Endothelial cell of umbilical vein (primary cell): ENCODE results near the gene SORCS2. TPM values are rescaled to one million over a fixed set of nuclear protein-coding genes. Genes with fewer than 3 reads are reported as not detected.

Experiments
- BruUV-seq: library from RNA; stranded (reverse); fragments of 400-500 nt; replicated peaks from 2 replicates; lab custom pipeline; 2021; lab: Mats Ljungman, UMichigan
- CTCF ChIA-PET: fragments of 300-600, 350-600 bp; sonication (Branson Sonifier 250); formaldehyde crosslinking; loops from one replicate; lab custom pipeline; 2021; ENCODE audit warnings: antibody characterized with exemption, inconsistent platforms; lab: Charles Lee
- POLR2A ChIA-PET: fragments of 300-600, 350-600 bp; sonication (Branson Sonifier 250); formaldehyde crosslinking; loops from one replicate; lab custom pipeline; 2021; ENCODE audit warnings: antibody characterized with exemption, inconsistent platforms; lab: Charles Lee
- DNase-seq: peaks from one replicate; pipeline ENCODE4 v3.0.0-alpha.2; 2011; ENCODE audit warnings: low read depth, low spot score
- FAIRE-seq: peaks from 2 replicates; lab custom pipeline; 2011; peaks lifted over from hg19 to GRCh38; lab: Jason Lieb, UNC
- H2AFZ ChIP-seq: 2 replicates; pipeline ENCODE4 v1.6.0; 2012; ENCODE audit warnings: low read depth, low read length, control low read depth, inconsistent platforms
- H3K27ac ChIP-seq: 2 replicates; pipeline ENCODE4 v1.5.1; 2011; ENCODE audit warnings: low read depth, mild to moderate bottlenecking, control low read depth, low read length, moderate library complexity; ENCODE audit not compliant: insufficient read depth
- H3K27me3 ChIP-seq, 2 experiments: 2 replicates each; pipeline versions ENCODE4 v1.6.0 to v1.6.1; 2011; ENCODE audit warnings: low read length in 2 of 2, mixed read lengths in 1 of 2; ENCODE audit not compliant: control insufficient read depth in 2 of 2, insufficient read depth in 2 of 2
- H3K36me3 ChIP-seq, 2 experiments: 2 replicates in 1 of 2; 3 replicates in 1 of 2; pipeline ENCODE4 v1.5.1; 2011; ENCODE audit warnings: low read length in 2 of 2, mild to moderate bottlenecking in 1 of 2, moderate library complexity in 1 of 2; ENCODE audit not compliant: control insufficient read depth in 2 of 2, insufficient read depth in 2 of 2; ENCODE audit errors: extremely low read depth in 1 of 2
- H3K4me1 ChIP-seq: 3 replicates; pipeline ENCODE4 v1.5.1; 2011; ENCODE audit warnings: mild to moderate bottlenecking, low read length; ENCODE audit not compliant: control insufficient read depth, insufficient read depth; ENCODE audit errors: extremely low read depth
- H3K4me2 ChIP-seq: 2 replicates; pipeline ENCODE4 v1.6.1; 2011; ENCODE audit warnings: low read length, control low read depth, mixed read lengths; ENCODE audit not compliant: insufficient read depth
- H3K4me3 ChIP-seq, 3 experiments: fragments of 200-600 bp in 1 of 3; sonication (generic), shearing (Covaris generic) in 1 of 3; replicated peaks in 1 of 3; 2 replicates each; pipeline ENCODE4 v1.5.1; 2011 to 2016; ENCODE audit warnings: control low read depth in 3 of 3, low read length in 3 of 3, mild to moderate bottlenecking in 2 of 3, inconsistent platforms in 1 of 3, low read depth in 1 of 3, moderate library complexity in 1 of 3; ENCODE audit not compliant: insufficient read depth in 1 of 3
- H3K79me2 ChIP-seq: 2 replicates; pipeline ENCODE4 v1.6.0; 2012; ENCODE audit warnings: low read length, inconsistent platforms; ENCODE audit not compliant: control insufficient read depth, insufficient read depth
- H3K9ac ChIP-seq: replicated peaks from 2 replicates; pipeline ENCODE3; 2011; ENCODE audit warnings: low read length, control low read depth; ENCODE audit not compliant: insufficient read depth; ENCODE audit errors: extremely low read depth
- H3K9me1 ChIP-seq: replicated peaks from 3 replicates; pipeline ENCODE4 v1.6.0; 2011; ENCODE audit warnings: mild to moderate bottlenecking, low read length; ENCODE audit not compliant: control insufficient read depth, insufficient read depth; ENCODE audit errors: extremely low read depth
- H3K9me3 ChIP-seq: replicated peaks from 2 replicates; pipeline ENCODE4 v1.5.1; 2012; ENCODE audit warnings: low read length, inconsistent platforms; ENCODE audit not compliant: control insufficient read depth, insufficient read depth
- H4K20me1 ChIP-seq: replicated peaks from 2 replicates; pipeline ENCODE3; 2011; ENCODE audit warnings: mild to moderate bottlenecking, low read length; ENCODE audit not compliant: control insufficient read depth, insufficient read depth; ENCODE audit errors: extremely low read depth
- EZH2 ChIP-seq: IDR thresholded peaks from 2 replicates; pipeline ENCODE4 v1.6.1; 2012; ENCODE audit warnings: borderline replicate concordance, low read depth, mild to moderate bottlenecking, moderate library complexity, low read length, inconsistent platforms; ENCODE audit not compliant: severe bottlenecking
- FOS ChIP-seq: IDR thresholded peaks from 2 replicates; pipeline ENCODE4 v1.6.1; 2011; ENCODE audit warnings: mild to moderate bottlenecking, low read length, moderate library complexity, borderline replicate concordance; ENCODE audit not compliant: insufficient read depth
- GATA2 ChIP-seq: IDR thresholded peaks from 2 replicates; pipeline ENCODE4 v1.7.0; 2011; ENCODE audit warnings: low read depth, mild to moderate bottlenecking, moderate library complexity, mixed read lengths, low read length; ENCODE audit not compliant: insufficient read length, insufficient read depth
- JUN ChIP-seq: IDR thresholded peaks from 2 replicates; pipeline ENCODE4 v1.6.1; 2011; ENCODE audit warnings: borderline replicate concordance, low read depth; ENCODE audit not compliant: insufficient read length, insufficient read depth
- MYC ChIP-seq: IDR thresholded peaks from one replicate; pipeline ENCODE4 v1.6.1; 2011; ENCODE audit warnings: mild to moderate bottlenecking, low read depth, low read length
- POLR2A ChIP-seq: IDR thresholded peaks from 2 replicates; pipeline ENCODE4 v1.6.1; 2012; ENCODE audit warnings: low read depth, mild to moderate bottlenecking, control low read depth, low read length
- POLR2AphosphoS5 ChIP-seq: IDR thresholded peaks from 2 replicates; pipeline ENCODE4 v1.6.1; 2012; ENCODE audit warnings: low read depth, mild to moderate bottlenecking, control low read depth, low read length, moderate library complexity; ENCODE audit not compliant: insufficient read depth
- dilution Hi-C: fragments of 300-500 bp; cut with MboI; formaldehyde crosslinking; loops from one replicate; pipeline ENCODE4 v1.15.0; 2019; ENCODE audit warnings: low sequenced_read_pairs; ENCODE audit not compliant: extremely low pct_ligation_motif_present
- intact Hi-C: fragments of 100-400 bp; cut with micrococcal nuclease; formaldehyde crosslinking; loops from one replicate; pipeline ENCODE4 v1.10.0; 2022
- polyA plus RNA-seq, 4 experiments: library from polyadenylated mRNA; depleted of rRNA in 3 of 4; stranded (reverse) in 3 of 4; unstranded in 1 of 4; fragments of >200 nt; gene quantifications; 2 replicates each; pipeline versions ENCODE4 v1.2.1 to v1.2.3, GENCODE V29; 2011 to 2012; ENCODE audit warnings: missing spikeins in 1 of 4
- total RNA-seq: library from RNA; stranded (reverse); gene quantifications from 2 replicates; pipeline ENCODE4 v1.2.3, GENCODE V29; 2021
- TF ChIP-seq, protein P1 (sequence below): IDR thresholded peaks from 2 replicates; pipeline ENCODE4 v1.6.1; 2011; ENCODE audit not compliant: insufficient read depth, insufficient read length
- TF ChIP-seq, protein P2 (sequence below), 2 donors: IDR thresholded peaks; 1 replicate in 1 of 2; 2 replicates in 1 of 2; pipeline ENCODE4 v1.5.1; 2011; ENCODE audit warnings: low read length in 2 of 2, mild to moderate bottlenecking in 2 of 2, moderate library complexity in 2 of 2, control low read depth in 1 of 2, inconsistent platforms in 1 of 2, low read depth in 1 of 2; ENCODE audit not compliant: insufficient read depth in 1 of 2; ENCODE audit errors: extremely low read depth in 1 of 2

The SORCS2 gene
- total and polyA plus RNA-seq, 2 donors (not counting 3 experiments of a cell fraction or from before 2014, with no cell fraction given) = not detected

DNA sequence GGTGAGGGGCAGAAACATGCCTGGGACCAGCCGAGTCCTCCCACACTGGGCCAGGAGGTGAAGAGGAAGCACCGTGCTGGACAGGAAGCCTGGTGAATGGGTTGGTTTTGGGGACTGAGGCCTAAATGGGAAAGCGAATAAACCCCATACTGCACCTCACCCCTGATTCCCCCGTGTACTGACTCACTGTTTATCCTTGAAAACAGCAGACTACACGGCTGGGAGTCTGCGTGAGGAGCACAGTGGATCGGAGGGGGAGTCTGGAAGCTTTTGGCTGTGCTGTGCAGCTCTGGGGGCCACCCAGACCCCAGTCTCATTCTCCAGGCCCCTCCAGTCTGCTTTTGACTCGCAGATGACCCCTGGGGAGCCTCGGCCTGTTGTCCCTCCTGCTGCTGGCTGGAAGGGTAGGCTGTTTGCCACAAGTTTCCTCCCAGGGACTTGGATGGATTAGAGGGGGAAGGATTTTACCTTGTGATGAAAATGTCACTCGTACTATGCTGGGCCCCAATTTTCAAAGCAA, 152.4 kb downstream of the SORCS2 start:
- Histone ChIP-seq H3K4me3 (no peak overlapping the region), H3K4me1 (no peaks in the 10 kb centered on the region), H3K27ac (no peak overlapping the region), H3K27me3 (no peaks in the 10 kb centered on the region), H3K4me2 (no peak overlapping the region), H3K9me1 (no peaks in the 10 kb centered on the region), H3K79me2 (no peaks in the 10 kb centered on the region), H4K20me1 (no peaks in the 10 kb centered on the region), H3K36me3 (no peaks in the 10 kb centered on the region), H3K9me3 (no peaks in the 10 kb centered on the region), H3K9ac (no peak overlapping the region), H2AFZ (no peak overlapping the region)
- ChIA-PET POLR2A (no interaction called here), CTCF (interaction anchor here (1.1 kb wide), 1 partner anchor 63 kb away, joined by 3 read pairs; no protein-coding TSS in a partner anchor)
- FAIRE-seq (no peak), DNase-seq (no peak)
- BruUV-seq = no TSS peak
- intact Hi-C loops (no loop called here), dilution Hi-C loops (no loop called here)
- TF ChIP-seq, protein P1, sequence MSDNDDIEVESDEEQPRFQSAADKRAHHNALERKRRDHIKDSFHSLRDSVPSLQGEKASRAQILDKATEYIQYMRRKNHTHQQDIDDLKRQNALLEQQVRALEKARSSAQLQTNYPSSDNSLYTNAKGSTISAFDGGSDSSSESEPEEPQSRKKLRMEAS = no peak
- TF ChIP-seq POLR2A = no peak
- no peak for TF ChIP-seq GATA2
- TF ChIP-seq EZH2 = no peak
- TF ChIP-seq MYC = no peak
- no peak for TF ChIP-seq JUN
- no peak for TF ChIP-seq POLR2AphosphoS5
- no peak for TF ChIP-seq FOS
- TF ChIP-seq, protein P2, sequence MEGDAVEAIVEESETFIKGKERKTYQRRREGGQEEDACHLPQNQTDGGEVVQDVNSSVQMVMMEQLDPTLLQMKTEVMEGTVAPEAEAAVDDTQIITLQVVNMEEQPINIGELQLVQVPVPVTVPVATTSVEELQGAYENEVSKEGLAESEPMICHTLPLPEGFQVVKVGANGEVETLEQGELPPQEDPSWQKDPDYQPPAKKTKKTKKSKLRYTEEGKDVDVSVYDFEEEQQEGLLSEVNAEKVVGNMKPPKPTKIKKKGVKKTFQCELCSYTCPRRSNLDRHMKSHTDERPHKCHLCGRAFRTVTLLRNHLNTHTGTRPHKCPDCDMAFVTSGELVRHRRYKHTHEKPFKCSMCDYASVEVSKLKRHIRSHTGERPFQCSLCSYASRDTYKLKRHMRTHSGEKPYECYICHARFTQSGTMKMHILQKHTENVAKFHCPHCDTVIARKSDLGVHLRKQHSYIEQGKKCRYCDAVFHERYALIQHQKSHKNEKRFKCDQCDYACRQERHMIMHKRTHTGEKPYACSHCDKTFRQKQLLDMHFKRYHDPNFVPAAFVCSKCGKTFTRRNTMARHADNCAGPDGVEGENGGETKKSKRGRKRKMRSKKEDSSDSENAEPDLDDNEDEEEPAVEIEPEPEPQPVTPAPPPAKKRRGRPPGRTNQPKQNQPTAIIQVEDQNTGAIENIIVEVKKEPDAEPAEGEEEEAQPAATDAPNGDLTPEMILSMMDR (IDR thresholded peaks at IDR 0.05; ENCODE audit: extremely low read depth in 1 of 2, insufficient read depth in 1 of 2, low read depth in 1 of 2, low read length in 2 of 2) = no peak
